H9 (cell line): ENCODE data around the gene KRT32. TPM values are rescaled to one million over a fixed set of nuclear protein-coding genes. Genes with fewer than 3 reads are reported as not detected.

Experiments
- DNase-seq: peaks from one replicate; pipeline ENCODE4 v3.0.0-alpha.2; 2017
- H2AFZ ChIP-seq: one replicate; pipeline ENCODE4 v1.6.1; 2013; ENCODE audit warnings: mild to moderate bottlenecking, low read length, control low read depth, moderate library complexity
- H2AK5ac ChIP-seq: 2 replicates; pipeline ENCODE4 v1.6.1; 2013; ENCODE audit warnings: low read length, control low read depth, mixed read lengths; ENCODE audit not compliant: insufficient read length
- H2BK120ac ChIP-seq: one replicate; pipeline ENCODE4 v1.6.1; 2013; ENCODE audit warnings: low read depth, mild to moderate bottlenecking, low read length, control low read depth, inconsistent platforms; ENCODE audit not compliant: poor library complexity, severe bottlenecking
- H2BK12ac ChIP-seq: 2 replicates; pipeline ENCODE4 v1.6.1; 2013; ENCODE audit warnings: low read length, control low read depth, mixed read lengths, low read depth; ENCODE audit not compliant: insufficient read length
- H2BK15ac ChIP-seq: 2 replicates; pipeline ENCODE4 v1.6.1; 2013; ENCODE audit warnings: low read depth, low read length, control low read depth
- H2BK20ac ChIP-seq: one replicate; pipeline ENCODE4 v1.6.1; 2013; ENCODE audit warnings: low read depth, mild to moderate bottlenecking, low read length, control low read depth, inconsistent platforms; ENCODE audit not compliant: poor library complexity, severe bottlenecking
- H2BK5ac ChIP-seq: 2 replicates; pipeline ENCODE4 v1.6.1; 2013; ENCODE audit warnings: low read length, control low read depth, mixed read lengths; ENCODE audit not compliant: insufficient read length
- H3K14ac ChIP-seq: 2 replicates; pipeline ENCODE4 v1.6.1; 2013; ENCODE audit warnings: low read length, control low read depth; ENCODE audit not compliant: insufficient read depth
- H3K18ac ChIP-seq: 2 replicates; pipeline ENCODE4 v1.6.1; 2013; ENCODE audit warnings: low read depth, mild to moderate bottlenecking, mixed read lengths, low read length, control low read depth; ENCODE audit not compliant: insufficient read length
- H3K23ac ChIP-seq: 2 replicates; pipeline ENCODE4 v1.6.1; 2013; ENCODE audit warnings: low read length, control low read depth, mixed read lengths, low read depth; ENCODE audit not compliant: insufficient read length
- H3K23me2 ChIP-seq: 2 replicates; pipeline ENCODE4 v1.6.1; 2013; ENCODE audit warnings: low read depth, mild to moderate bottlenecking, mixed read lengths, low read length, control low read depth; ENCODE audit not compliant: insufficient read length, poor library complexity, severe bottlenecking
- H3K27ac ChIP-seq: 2 replicates; pipeline ENCODE4 v1.5.1; 2013; ENCODE audit warnings: low read length, control low read depth, mixed read lengths, low read depth; ENCODE audit not compliant: insufficient read length
- H3K27me3 ChIP-seq: 2 replicates; pipeline ENCODE4 v1.6.1; 2013; ENCODE audit warnings: low read length, control low read depth, inconsistent platforms; ENCODE audit not compliant: insufficient read depth
- H3K4ac ChIP-seq: 2 replicates; pipeline ENCODE4 v1.6.1; 2013; ENCODE audit warnings: low read depth, mild to moderate bottlenecking, control low read depth, inconsistent platforms, low read length, moderate library complexity
- H3K4me1 ChIP-seq: 2 replicates; pipeline ENCODE4 v1.6.1; 2013; ENCODE audit warnings: low read length, control low read depth, inconsistent platforms; ENCODE audit not compliant: insufficient read depth
- H3K4me2 ChIP-seq: 2 replicates; pipeline ENCODE4 v1.6.1; 2013; ENCODE audit warnings: low read length, control low read depth, mixed read lengths; ENCODE audit not compliant: insufficient read length, insufficient read depth
- H3K56ac ChIP-seq: 2 replicates; pipeline ENCODE4 v1.6.1; 2013; ENCODE audit warnings: low read depth, mild to moderate bottlenecking, mixed read lengths, low read length, control low read depth; ENCODE audit not compliant: insufficient read length
- H3K79me1 ChIP-seq: 2 replicates; pipeline ENCODE4 v1.6.1; 2013; ENCODE audit warnings: low read depth, mild to moderate bottlenecking, moderate library complexity, low read length, control low read depth, inconsistent platforms; ENCODE audit not compliant: insufficient read depth, poor library complexity, severe bottlenecking
- H3K79me2 ChIP-seq: 2 replicates; pipeline ENCODE4 v1.6.1; 2013; ENCODE audit warnings: low read length, control low read depth, inconsistent platforms; ENCODE audit not compliant: insufficient read depth
- H3K9ac ChIP-seq: 2 replicates; pipeline ENCODE4 v1.6.1; 2013; ENCODE audit warnings: low read length, control low read depth, mixed read lengths; ENCODE audit not compliant: insufficient read length; ENCODE audit errors: extremely low read depth
- H3K9me3 ChIP-seq: one replicate; pipeline ENCODE4 v1.6.1; 2013; ENCODE audit warnings: low read depth, low read length, inconsistent platforms; ENCODE audit not compliant: control insufficient read depth
- H3T11ph ChIP-seq: one replicate; pipeline ENCODE4 v1.6.1; 2013; ENCODE audit warnings: mild to moderate bottlenecking, low read length, control low read depth, inconsistent platforms
- H4K20me1 ChIP-seq: one replicate; pipeline ENCODE4 v1.6.1; 2013; ENCODE audit not compliant: control insufficient read depth, insufficient read length, insufficient read depth
- H4K5ac ChIP-seq: 2 replicates; pipeline ENCODE4 v1.6.1; 2013; ENCODE audit warnings: low read depth, mild to moderate bottlenecking, mixed read lengths, low read length, control low read depth; ENCODE audit not compliant: insufficient read length
- H4K8ac ChIP-seq: replicated peaks from 2 replicates; pipeline ENCODE4 v1.6.1; 2013; ENCODE audit warnings: low read length, control low read depth, mixed read lengths, low read depth; ENCODE audit not compliant: insufficient read length
- H4K91ac ChIP-seq: 2 replicates; pipeline ENCODE4 v1.6.1; 2013; ENCODE audit warnings: low read depth, mild to moderate bottlenecking, moderate library complexity, mixed read lengths, low read length, control low read depth; ENCODE audit not compliant: insufficient read length
- H3K27ac Mint-ChIP-seq, 3 experiments: 2 replicates in 2 of 3; 3 replicates in 1 of 3; pipeline ENCODE4 v1.8.0; 2020 to 2021; ENCODE audit warnings: mixed read lengths in 3 of 3, mild to moderate bottlenecking in 1 of 3, moderate library complexity in 1 of 3
- H3K27me3 Mint-ChIP-seq: 2 replicates; pipeline ENCODE4 v1.8.0; 2021; ENCODE audit warnings: low read depth, mild to moderate bottlenecking, moderate library complexity, mixed read lengths
- H3K36me3 Mint-ChIP-seq, 3 experiments: 2 replicates in 2 of 3; 3 replicates in 1 of 3; pipeline ENCODE4 v1.8.0; 2020 to 2021; ENCODE audit warnings: low read depth in 3 of 3, mixed read lengths in 3 of 3; ENCODE audit not compliant: insufficient read depth in 1 of 3
- H3K4me1 Mint-ChIP-seq, 2 experiments: 2 replicates each; pipeline ENCODE4 v1.8.0; 2020; ENCODE audit warnings: mixed read lengths in 2 of 2
- H3K4me3 Mint-ChIP-seq, 2 experiments: 2 replicates in 1 of 2; 3 replicates in 1 of 2; pipeline ENCODE4 v1.8.0; 2020 to 2021; ENCODE audit warnings: mild to moderate bottlenecking in 2 of 2, mixed read lengths in 2 of 2, moderate library complexity in 1 of 2
- H3K9me3 Mint-ChIP-seq, 2 experiments: 2 replicates in 1 of 2; 3 replicates in 1 of 2; pipeline ENCODE4 v1.8.0; 2020; ENCODE audit warnings: mild to moderate bottlenecking in 2 of 2, mixed read lengths in 2 of 2, moderate library complexity in 1 of 2
- WGBS: extraction: QIAGEN DNeasy Blood & Tissue Kit; methylation state at CpG from one replicate; pipeline ENCODE4 v1.1.7; 2013; ENCODE audit warnings: missing lambda C conversion rate, low lambda C conversion rate, mixed read lengths; ENCODE audit not compliant: insufficient read length; ENCODE audit errors: extremely low coverage; 5-methylcytosine and 5-hydroxymethylcytosine counted together
- total RNA-seq: library from RNA; stranded (reverse); gene quantifications from 2 replicates; pipeline ENCODE4 v1.2.1, GENCODE V29; 2021
- TF ChIP-seq, protein P1 (sequence below): fragments of 200-600 bp; sonication (generic); conservative IDR thresholded peaks from 3 replicates; pipeline ENCODE4 v1.8.0; 2021; ENCODE audit warnings: antibody characterized with exemption, mild to moderate bottlenecking

Gene KRT32
- total RNA-seq, 1 experiment from 2014 or later, result not detected

DNA sequence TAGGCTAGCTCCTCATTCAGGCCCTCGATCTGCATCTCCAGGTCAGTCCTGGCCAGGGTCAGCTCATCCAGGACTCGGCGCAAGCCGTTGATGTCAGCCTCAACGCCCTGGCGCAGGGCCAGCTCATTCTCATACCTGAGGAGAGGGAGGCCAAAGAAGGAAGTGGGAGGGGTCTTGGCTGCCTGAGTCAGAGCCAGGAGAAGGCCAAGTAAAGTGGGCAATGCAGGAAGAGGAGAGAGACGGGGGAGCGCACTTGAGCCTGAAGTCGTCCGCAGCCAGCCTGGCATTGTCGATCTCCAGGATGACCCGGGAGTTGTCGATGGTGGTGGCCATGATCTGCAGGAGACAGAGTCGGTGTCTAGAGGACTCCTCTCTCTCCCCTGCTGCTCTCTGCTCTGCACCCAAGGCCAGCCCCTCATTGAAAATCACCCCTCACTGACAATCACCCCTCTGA, 49.7 kb upstream of the KRT32 start:
- TF ChIP-seq, protein P1, sequence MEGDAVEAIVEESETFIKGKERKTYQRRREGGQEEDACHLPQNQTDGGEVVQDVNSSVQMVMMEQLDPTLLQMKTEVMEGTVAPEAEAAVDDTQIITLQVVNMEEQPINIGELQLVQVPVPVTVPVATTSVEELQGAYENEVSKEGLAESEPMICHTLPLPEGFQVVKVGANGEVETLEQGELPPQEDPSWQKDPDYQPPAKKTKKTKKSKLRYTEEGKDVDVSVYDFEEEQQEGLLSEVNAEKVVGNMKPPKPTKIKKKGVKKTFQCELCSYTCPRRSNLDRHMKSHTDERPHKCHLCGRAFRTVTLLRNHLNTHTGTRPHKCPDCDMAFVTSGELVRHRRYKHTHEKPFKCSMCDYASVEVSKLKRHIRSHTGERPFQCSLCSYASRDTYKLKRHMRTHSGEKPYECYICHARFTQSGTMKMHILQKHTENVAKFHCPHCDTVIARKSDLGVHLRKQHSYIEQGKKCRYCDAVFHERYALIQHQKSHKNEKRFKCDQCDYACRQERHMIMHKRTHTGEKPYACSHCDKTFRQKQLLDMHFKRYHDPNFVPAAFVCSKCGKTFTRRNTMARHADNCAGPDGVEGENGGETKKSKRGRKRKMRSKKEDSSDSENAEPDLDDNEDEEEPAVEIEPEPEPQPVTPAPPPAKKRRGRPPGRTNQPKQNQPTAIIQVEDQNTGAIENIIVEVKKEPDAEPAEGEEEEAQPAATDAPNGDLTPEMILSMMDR, result no peak
- no peaks in the 10 kb centered on the region for H3K27me3 ChIP-seq
- H4K5ac ChIP-seq, result no peak overlapping the region
- H3K27ac ChIP-seq, result no peak overlapping the region
- no peak overlapping the region for H2BK20ac ChIP-seq
- H2BK15ac ChIP-seq, result no peak overlapping the region
- no peaks in the 10 kb centered on the region for H3K79me1 ChIP-seq
- H4K8ac ChIP-seq, result no peak overlapping the region
- Mint-ChIP-seq H3K36me3 (no peaks in the 10 kb centered on the region), H3K27ac (0 out of 7 replicates have a peak overlapping the region, but pooled peaks of 1 of the 3 experiments have one; percentile 35), H3K9me3 (no peaks in the 10 kb centered on the region; a peak in 2 of 5 replicates), H3K27me3 (no peaks in the 10 kb centered on the region; the same call in 1 of the 2 replicates), H3K4me1 (peaks cover 21 to 29% of the 10 kb centered on the region in 2 experiments), H3K4me3 (no peak overlapping the region)
- H3K4ac ChIP-seq, result no peak overlapping the region
- no peak for DNase-seq
- no peak overlapping the region for H2AK5ac ChIP-seq
- H3K9ac ChIP-seq, result no peak overlapping the region
- no peak overlapping the region for H2BK12ac ChIP-seq
- H3K18ac ChIP-seq, result no peak overlapping the region
- no peak overlapping the region for H3K23ac ChIP-seq
- no peak overlapping the region for H3K4me2 ChIP-seq
- WGBS, result no CpG with 5 or more reads among the region's 14 CpGs
- no peaks in the 10 kb centered on the region; the same call in 1 of the 2 replicates for H3K4me1 ChIP-seq
- H3K9me3 ChIP-seq, result no peaks in the 10 kb centered on the region
- no peak overlapping the region for H3K56ac ChIP-seq
- H2BK120ac ChIP-seq, result no peak overlapping the region
- no peak overlapping the region for H4K91ac ChIP-seq
- H3K79me2 ChIP-seq, result no peaks in the 10 kb centered on the region
- no peaks in the 10 kb centered on the region for H4K20me1 ChIP-seq
- no peak overlapping the region for H3T11ph ChIP-seq
- no peak overlapping the region for H2AFZ ChIP-seq
- no peaks in the 10 kb centered on the region for H3K23me2 ChIP-seq
- H2BK5ac ChIP-seq, result no peak overlapping the region
- no peak overlapping the region for H3K14ac ChIP-seq
